ENCODE data around the gene RBPJ. TPM values are rescaled to one million over a fixed set of nuclear protein-coding genes. Genes with fewer than 3 reads are reported as not detected.

RBPJ gene
- total RNA-seq, 1 donor from 2014 or later = 121 TPM

DNA sequence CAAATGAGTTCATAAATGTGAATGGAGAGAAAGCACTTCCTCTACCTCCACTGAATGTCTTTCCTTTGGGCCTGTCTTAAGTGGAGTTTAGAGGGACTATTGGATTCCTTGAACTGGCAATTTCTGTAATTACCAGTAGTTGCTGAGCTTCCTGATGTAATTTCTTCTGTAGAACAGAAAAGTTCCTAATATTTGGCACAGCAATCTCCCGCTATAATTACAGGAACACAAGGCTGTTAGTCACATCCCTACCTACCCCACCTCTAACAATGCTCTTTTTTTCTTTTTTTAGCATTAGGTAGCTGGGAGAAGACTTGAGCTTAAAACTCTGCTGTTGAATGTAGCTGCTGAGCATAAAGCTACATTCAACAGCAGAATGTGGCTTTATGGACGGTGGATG, 24.8 kb upstream of the RBPJ start:
- no peak overlapping the region for H3K27ac Mint-ChIP-seq (ENCODE audit: unreplicated experiment)
- peaks cover 3% of the 10 kb centered on the region for H3K27me3 Mint-ChIP-seq (ENCODE audit: unreplicated experiment)

DNA sequence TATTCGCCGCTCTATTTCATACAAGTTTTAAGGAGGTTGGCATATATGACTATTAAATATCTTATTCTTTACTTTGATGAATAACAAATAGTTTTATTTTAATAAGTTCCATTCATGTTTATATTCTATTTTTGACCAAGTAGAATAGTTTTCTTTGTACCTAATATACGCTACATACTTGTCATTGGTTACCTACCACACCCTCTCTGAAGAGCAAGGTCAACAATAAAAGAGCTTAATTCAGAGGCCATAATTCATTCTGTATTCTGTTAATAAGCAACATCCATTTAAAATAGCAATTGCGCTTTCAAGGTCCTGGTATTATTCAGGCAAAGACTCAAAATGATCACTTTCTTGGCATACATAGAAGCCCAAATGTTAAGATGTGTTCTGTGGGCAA, 24.3 kb upstream of the RBPJ start:
- peaks cover 3% of the 10 kb centered on the region for H3K27me3 Mint-ChIP-seq (ENCODE audit: unreplicated experiment)
- H3K27ac Mint-ChIP-seq (ENCODE audit: unreplicated experiment) = no peak overlapping the region
- peaks cover 1% of the 10 kb centered on the region for H3K9me3 Mint-ChIP-seq (ENCODE audit: unreplicated experiment)
- H3K36me3 Mint-ChIP-seq (ENCODE audit: unreplicated experiment) = no peaks in the 10 kb centered on the region
- TF ChIP-seq, protein P1, sequence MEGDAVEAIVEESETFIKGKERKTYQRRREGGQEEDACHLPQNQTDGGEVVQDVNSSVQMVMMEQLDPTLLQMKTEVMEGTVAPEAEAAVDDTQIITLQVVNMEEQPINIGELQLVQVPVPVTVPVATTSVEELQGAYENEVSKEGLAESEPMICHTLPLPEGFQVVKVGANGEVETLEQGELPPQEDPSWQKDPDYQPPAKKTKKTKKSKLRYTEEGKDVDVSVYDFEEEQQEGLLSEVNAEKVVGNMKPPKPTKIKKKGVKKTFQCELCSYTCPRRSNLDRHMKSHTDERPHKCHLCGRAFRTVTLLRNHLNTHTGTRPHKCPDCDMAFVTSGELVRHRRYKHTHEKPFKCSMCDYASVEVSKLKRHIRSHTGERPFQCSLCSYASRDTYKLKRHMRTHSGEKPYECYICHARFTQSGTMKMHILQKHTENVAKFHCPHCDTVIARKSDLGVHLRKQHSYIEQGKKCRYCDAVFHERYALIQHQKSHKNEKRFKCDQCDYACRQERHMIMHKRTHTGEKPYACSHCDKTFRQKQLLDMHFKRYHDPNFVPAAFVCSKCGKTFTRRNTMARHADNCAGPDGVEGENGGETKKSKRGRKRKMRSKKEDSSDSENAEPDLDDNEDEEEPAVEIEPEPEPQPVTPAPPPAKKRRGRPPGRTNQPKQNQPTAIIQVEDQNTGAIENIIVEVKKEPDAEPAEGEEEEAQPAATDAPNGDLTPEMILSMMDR (IDR thresholded peaks at IDR 0.05; ENCODE audit: partially characterized antibody, unreplicated experiment) = no peak
- no peak overlapping the region for H3K4me3 Mint-ChIP-seq (ENCODE audit: unreplicated experiment)
- H3K4me1 Mint-ChIP-seq (ENCODE audit: low read depth, unreplicated experiment) = no peaks in the 10 kb centered on the region
- DNase-seq = no peak

More for the DNA sequence above, 24.8 kb upstream of the RBPJ start:
- TF ChIP-seq, protein P1 (IDR thresholded peaks at IDR 0.05; ENCODE audit: partially characterized antibody, unreplicated experiment) = no peak
- Mint-ChIP-seq H3K36me3 (ENCODE audit: unreplicated experiment) (no peaks in the 10 kb centered on the region), H3K4me1 (ENCODE audit: low read depth, unreplicated experiment) (no peaks in the 10 kb centered on the region), H3K9me3 (ENCODE audit: unreplicated experiment) (peaks cover 1% of the 10 kb centered on the region), H3K4me3 (ENCODE audit: unreplicated experiment) (no peak overlapping the region)
- DNase-seq = no peak

DNA sequence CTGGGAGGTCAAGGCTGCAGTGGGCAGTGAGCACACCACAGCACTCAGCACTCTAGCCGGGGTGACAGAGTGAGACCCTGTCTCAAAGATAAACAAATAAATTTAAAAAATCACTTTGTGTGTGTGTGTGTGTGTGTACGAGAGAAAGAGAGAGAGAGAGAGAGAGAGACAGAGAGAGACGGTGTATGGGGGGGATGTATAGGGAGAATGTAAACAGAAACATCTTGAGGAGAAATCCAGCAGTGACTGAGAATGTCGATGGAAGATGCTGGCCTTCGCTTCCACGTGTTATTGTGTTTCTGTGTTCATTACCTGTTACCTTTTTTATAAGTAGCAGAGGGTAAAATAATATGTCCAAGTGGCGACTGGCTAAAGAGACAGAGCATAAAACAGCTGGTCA, 23.6 kb upstream of the RBPJ start:
- no peak for DNase-seq
- H3K36me3 Mint-ChIP-seq (ENCODE audit: unreplicated experiment) = no peaks in the 10 kb centered on the region
- H3K4me3 Mint-ChIP-seq (ENCODE audit: unreplicated experiment) = no peak overlapping the region
- no peak overlapping the region for H3K27ac Mint-ChIP-seq (ENCODE audit: unreplicated experiment)
- TF ChIP-seq, protein P1 (IDR thresholded peaks at IDR 0.05; ENCODE audit: partially characterized antibody, unreplicated experiment) = no peak
- peaks cover 3% of the 10 kb centered on the region for H3K27me3 Mint-ChIP-seq (ENCODE audit: unreplicated experiment)
- H3K9me3 Mint-ChIP-seq (ENCODE audit: unreplicated experiment) = peaks cover 1% of the 10 kb centered on the region
- no peaks in the 10 kb centered on the region for H3K4me1 Mint-ChIP-seq (ENCODE audit: low read depth, unreplicated experiment)

DNA sequence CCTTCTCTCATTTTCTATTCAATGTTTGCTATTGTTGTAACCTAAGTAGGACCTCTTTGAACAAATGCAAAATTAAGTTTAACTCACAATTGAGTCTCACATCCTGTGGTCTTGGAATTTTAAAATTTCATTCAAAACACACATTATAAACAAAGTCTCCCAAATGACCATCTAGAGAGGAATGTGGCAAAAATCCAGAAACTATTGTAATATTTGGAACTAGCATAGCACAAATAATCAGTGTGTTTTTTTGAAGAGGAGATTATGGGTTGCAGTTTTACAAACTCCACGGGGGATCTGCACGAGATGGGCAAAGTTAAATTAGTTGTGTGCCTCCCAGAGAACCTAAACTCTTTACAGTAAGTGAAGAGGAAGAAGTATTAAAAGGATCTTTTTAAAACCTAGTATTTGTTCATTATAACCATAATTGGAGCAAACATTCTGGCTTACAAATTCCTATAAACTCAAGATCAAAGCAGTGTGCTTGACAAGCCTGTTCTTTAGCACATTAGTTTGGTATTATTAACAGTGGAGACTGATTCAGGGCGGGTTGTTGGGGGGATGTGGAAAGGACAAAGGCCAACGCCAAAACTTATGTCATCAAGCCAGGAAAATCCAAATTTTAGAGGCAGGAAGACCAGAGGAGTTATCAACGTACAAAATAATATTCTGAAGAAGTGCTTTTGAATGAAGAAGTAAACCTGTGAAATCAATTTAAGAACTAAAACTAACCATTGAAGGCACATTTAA, 22.4 kb upstream of the RBPJ start:
- H3K4me3 Mint-ChIP-seq (ENCODE audit: unreplicated experiment) = no peak overlapping the region
- H3K4me1 Mint-ChIP-seq (ENCODE audit: low read depth, unreplicated experiment) = no peaks in the 10 kb centered on the region

More for the DNA sequence above, 22.4 kb upstream of the RBPJ start:
- Mint-ChIP-seq H3K27me3 (ENCODE audit: unreplicated experiment) (peaks cover 2% of the 10 kb centered on the region), H3K27ac (ENCODE audit: unreplicated experiment) (no peak overlapping the region), H3K36me3 (ENCODE audit: unreplicated experiment) (no peaks in the 10 kb centered on the region), H3K9me3 (ENCODE audit: unreplicated experiment) (peaks cover 1% of the 10 kb centered on the region)
- TF ChIP-seq, protein P1 (IDR thresholded peaks at IDR 0.05; ENCODE audit: partially characterized antibody, unreplicated experiment) = no peak
- no peak for DNase-seq

All from glutamatergic neuron (in vitro differentiated cells).